Natural killer cell (primary cell): ENCODE results near the gene CACNA1C. TPM values are rescaled to one million over a fixed set of nuclear protein-coding genes. Genes with fewer than 3 reads are reported as not detected.

ENCODE experiments used
- ATAC-seq, 3 donors: fragments of 150-1000 bp in 2 of 3; fragments of 200-7000 bp in 1 of 3; cut with Tn5 transposase; 1 replicate in 1 of 3; 2 replicates in 2 of 3; pipeline ENCODE4 v1.10.0; 2021; ENCODE audit warnings: mild to moderate bottlenecking in 2 of 3, moderate library complexity in 2 of 3
- DNase-seq, 2 donors: peaks; one replicate each; pipeline versions ENCODE4 v3.0.0 to v3.0.0-alpha.2; 2013 to 2021; ENCODE audit warnings: mixed read lengths in 1 of 2
- H3K27ac ChIP-seq: one replicate; pipeline ENCODE4 v1.5.1; 2013; ENCODE audit warnings: mild to moderate bottlenecking, low read length
- H3K27me3 ChIP-seq: one replicate; pipeline ENCODE4 v1.6.1; 2013; ENCODE audit warnings: low read length; ENCODE audit not compliant: control insufficient read depth, insufficient read depth
- H3K36me3 ChIP-seq: one replicate; pipeline ENCODE4 v1.6.1; 2013; ENCODE audit warnings: low read length; ENCODE audit not compliant: control insufficient read depth, insufficient read depth
- H3K4me1 ChIP-seq: one replicate; pipeline ENCODE4 v1.6.1; 2013; ENCODE audit warnings: low read length; ENCODE audit not compliant: control insufficient read depth, insufficient read depth
- H3K4me3 ChIP-seq: one replicate; pipeline ENCODE4 v1.5.1; 2013; ENCODE audit warnings: low read length
- H3K9me3 ChIP-seq: one replicate; pipeline ENCODE4 v1.6.1; 2013; ENCODE audit warnings: low read length; ENCODE audit not compliant: control insufficient read depth, insufficient read depth
- H3K27ac Mint-ChIP-seq, 2 donors: one replicate each; pipeline ENCODE4 v1.8.0; 2022; ENCODE audit warnings: mild to moderate bottlenecking in 2 of 2, mixed read lengths in 2 of 2, moderate library complexity in 1 of 2
- H3K27me3 Mint-ChIP-seq, 2 donors: one replicate each; pipeline ENCODE4 v1.8.0; 2022; ENCODE audit warnings: low read depth in 2 of 2, mixed read lengths in 2 of 2
- H3K36me3 Mint-ChIP-seq: one replicate; pipeline ENCODE4 v1.8.0; 2022; ENCODE audit warnings: mixed read lengths
- H3K4me1 Mint-ChIP-seq, 2 donors: one replicate each; pipeline ENCODE4 v1.8.0; 2022; ENCODE audit warnings: mixed read lengths in 2 of 2
- H3K4me3 Mint-ChIP-seq: one replicate; pipeline ENCODE4 v1.8.0; 2022; ENCODE audit warnings: mild to moderate bottlenecking, moderate library complexity, mixed read lengths
- H3K9me3 Mint-ChIP-seq, 2 donors: one replicate each; pipeline ENCODE4 v1.8.0; 2022; ENCODE audit warnings: mixed read lengths in 2 of 2
- WGBS: methylation state at CpG from one replicate; pipeline ENCODE4 v1.1.7; 2013; ENCODE audit warnings: missing lambda C conversion rate; ENCODE audit not compliant: insufficient coverage; 5-methylcytosine and 5-hydroxymethylcytosine counted together
- intact Hi-C: fragments of 100-400 bp; cut with micrococcal nuclease; formaldehyde crosslinking; loops from one replicate; pipeline ENCODE4 v1.14.2; 2022
- total RNA-seq, 4 donors: library from RNA; stranded (reverse); fragments of 120-200 nt in 1 of 4; gene quantifications; one replicate each; pipeline versions ENCODE4 v1.2.3 to v1.2.4, GENCODE V29; 2013 to 2022
- TF ChIP-seq, protein P1 (sequence below): fragments of 200-600 bp; IDR thresholded peaks from one replicate; pipeline ENCODE4 v1.8.0; 2022; ENCODE audit warnings: antibody characterized with exemption

CACNA1C gene
- total RNA-seq, 3 donors from 2014 or later (not counting 1 experiment from before 2014, with no cell fraction given), result 0.07 to 0.35 (median 0.08) TPM

DNA sequence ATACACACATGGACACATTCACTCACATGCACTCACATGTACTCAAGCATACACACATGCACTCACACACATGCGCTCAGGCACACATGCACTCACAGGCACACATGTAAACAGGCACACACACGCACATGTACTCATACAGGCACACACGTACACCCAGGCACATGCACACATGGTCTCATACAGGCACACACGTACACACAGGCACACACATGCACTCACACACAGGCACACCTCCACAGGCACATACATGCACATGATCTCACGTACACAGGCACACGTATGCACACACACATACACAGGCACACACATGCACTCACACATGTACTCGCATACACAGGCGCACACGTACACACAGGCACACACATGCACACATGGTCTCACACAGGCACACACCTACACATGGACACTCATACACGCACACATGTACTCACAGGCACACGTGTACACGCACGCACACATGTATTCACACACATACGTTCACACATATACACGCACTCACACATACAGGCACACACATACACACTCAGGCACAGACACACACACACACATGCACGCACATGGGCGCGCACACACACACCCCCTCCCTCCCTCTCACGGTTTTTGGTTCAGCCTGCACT lies 138.9 kb downstream of the CACNA1C start:
- Histone ChIP-seq H3K4me3 (no peak overlapping the region), H3K36me3 (no peaks in the 10 kb centered on the region), H3K9me3 (no peaks in the 10 kb centered on the region), H3K27me3 (no peaks in the 10 kb centered on the region), H3K27ac (no peak overlapping the region), H3K4me1 (no peaks in the 10 kb centered on the region)
- intact Hi-C loops, result no loop called here
- DNase-seq (no peak), ATAC-seq (no peak)
- Mint-ChIP-seq H3K36me3 (no peaks in the 10 kb centered on the region), H3K4me1 (no peaks in the 10 kb centered on the region), H3K27ac (no peak overlapping the region), H3K9me3 (no peaks in the 10 kb centered on the region), H3K4me3 (no peak overlapping the region), H3K27me3 (no peaks in the 10 kb centered on the region)
- TF ChIP-seq, protein P1, sequence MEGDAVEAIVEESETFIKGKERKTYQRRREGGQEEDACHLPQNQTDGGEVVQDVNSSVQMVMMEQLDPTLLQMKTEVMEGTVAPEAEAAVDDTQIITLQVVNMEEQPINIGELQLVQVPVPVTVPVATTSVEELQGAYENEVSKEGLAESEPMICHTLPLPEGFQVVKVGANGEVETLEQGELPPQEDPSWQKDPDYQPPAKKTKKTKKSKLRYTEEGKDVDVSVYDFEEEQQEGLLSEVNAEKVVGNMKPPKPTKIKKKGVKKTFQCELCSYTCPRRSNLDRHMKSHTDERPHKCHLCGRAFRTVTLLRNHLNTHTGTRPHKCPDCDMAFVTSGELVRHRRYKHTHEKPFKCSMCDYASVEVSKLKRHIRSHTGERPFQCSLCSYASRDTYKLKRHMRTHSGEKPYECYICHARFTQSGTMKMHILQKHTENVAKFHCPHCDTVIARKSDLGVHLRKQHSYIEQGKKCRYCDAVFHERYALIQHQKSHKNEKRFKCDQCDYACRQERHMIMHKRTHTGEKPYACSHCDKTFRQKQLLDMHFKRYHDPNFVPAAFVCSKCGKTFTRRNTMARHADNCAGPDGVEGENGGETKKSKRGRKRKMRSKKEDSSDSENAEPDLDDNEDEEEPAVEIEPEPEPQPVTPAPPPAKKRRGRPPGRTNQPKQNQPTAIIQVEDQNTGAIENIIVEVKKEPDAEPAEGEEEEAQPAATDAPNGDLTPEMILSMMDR, result no peak
- 93% methylated on average over 19 of the region's 19 CpGs for WGBS

DNA sequence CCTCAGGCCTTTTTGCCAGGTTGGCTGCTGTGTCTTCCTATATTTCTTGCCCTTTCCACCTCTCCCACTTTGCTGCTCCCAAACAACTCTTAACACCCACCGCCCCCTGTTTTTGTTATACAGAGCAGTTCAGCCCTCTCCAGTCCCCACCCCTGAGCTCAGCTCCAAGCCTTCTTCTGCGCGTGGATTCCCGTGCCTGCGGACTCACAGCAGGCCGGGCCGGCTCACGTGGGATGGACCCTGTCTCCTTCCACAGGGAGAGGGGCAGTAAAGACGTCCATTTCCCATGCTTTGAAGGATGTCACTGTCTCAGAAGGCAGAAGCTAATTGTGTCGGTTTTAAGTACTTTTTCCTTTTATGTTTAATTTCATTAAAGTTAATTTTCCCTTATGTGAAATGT lies 139.4 kb downstream of the CACNA1C start:
- ATAC-seq (no peak), DNase-seq (no peak)
- no peaks in the 10 kb centered on the region for H3K27me3 Mint-ChIP-seq
- WGBS, result 93% methylated on average over 9 of the region's 10 CpGs
- no peak overlapping the region for H3K27ac ChIP-seq
- H3K9me3 ChIP-seq, result no peaks in the 10 kb centered on the region
- H3K4me3 ChIP-seq, result no peak overlapping the region
- intact Hi-C loops, result no loop called here
- no peaks in the 10 kb centered on the region for H3K36me3 ChIP-seq
- no peak overlapping the region for H3K4me3 Mint-ChIP-seq
- H3K4me1 Mint-ChIP-seq, result no peaks in the 10 kb centered on the region
- TF ChIP-seq, protein P1, result no peak
- no peaks in the 10 kb centered on the region for H3K36me3 Mint-ChIP-seq
- H3K27me3 ChIP-seq, result no peaks in the 10 kb centered on the region
- no peaks in the 10 kb centered on the region for H3K4me1 ChIP-seq
- H3K27ac Mint-ChIP-seq, result no peak overlapping the region
- H3K9me3 Mint-ChIP-seq, result no peaks in the 10 kb centered on the region

DNA sequence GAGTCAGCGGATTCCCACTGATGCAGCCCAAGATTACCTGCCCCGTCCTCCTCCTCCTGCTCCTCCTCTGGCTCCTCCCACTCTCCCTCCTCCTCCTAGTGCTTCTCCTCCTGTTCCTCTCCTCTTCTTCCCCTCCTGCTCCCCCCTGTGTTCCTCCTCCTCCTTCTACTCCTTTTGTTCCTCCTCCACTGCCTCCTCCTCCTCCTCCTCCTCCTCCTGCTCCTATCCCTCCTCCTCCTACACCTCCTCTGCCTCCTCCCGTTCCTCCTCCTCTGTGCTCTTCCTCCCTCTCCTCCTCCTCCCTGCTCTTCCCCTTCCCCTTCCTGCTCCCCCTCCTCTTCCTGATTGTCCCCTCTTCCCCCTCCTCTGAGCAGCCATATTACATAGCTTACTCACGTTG lies 141.3 kb downstream of the CACNA1C start:
- H3K27ac ChIP-seq, result no peak overlapping the region
- WGBS, result 54% methylated on average over 4 of the region's 4 CpGs
- intact Hi-C loops, result no loop called here

More for the DNA sequence above, 141.3 kb downstream of the CACNA1C start:
- no peaks in the 10 kb centered on the region for H3K9me3 Mint-ChIP-seq
- TF ChIP-seq, protein P1, result no peak
- H3K36me3 Mint-ChIP-seq, result no peaks in the 10 kb centered on the region
- no peak overlapping the region for H3K4me3 ChIP-seq
- H3K4me1 Mint-ChIP-seq, result no peaks in the 10 kb centered on the region
- no peaks in the 10 kb centered on the region for H3K9me3 ChIP-seq
- H3K27me3 Mint-ChIP-seq, result peaks cover 0 to 1% of the 10 kb centered on the region in 2 donors
- H3K4me1 ChIP-seq, result no peaks in the 10 kb centered on the region
- H3K4me3 Mint-ChIP-seq, result no peak overlapping the region
- no peak for ATAC-seq
- no peaks in the 10 kb centered on the region for H3K36me3 ChIP-seq
- DNase-seq, result no peak
- no peaks in the 10 kb centered on the region for H3K27me3 ChIP-seq
- no peak overlapping the region for H3K27ac Mint-ChIP-seq
